HEK293 (cell line): ENCODE measurements around the gene SAE1.

ENCODE experiments used
- CTCF ChIA-PET: fragments of 350-600 bp; formaldehyde crosslinking; extraction: SDS; loops from one replicate; lab custom pipeline; 2021; ENCODE audit warnings: antibody characterized with exemption; lab: Yijun Ruan, JAX
- POLR2A ChIA-PET: fragments of 300-600 bp; formaldehyde crosslinking; extraction: SDS; loops from one replicate; lab custom pipeline; 2020; ENCODE audit warnings: antibody characterized with exemption, inconsistent platforms; lab: Yijun Ruan, JAX
- H3K27ac ChIP-seq: fragments of 200-500 bp; sonication (Bioruptor generic); 2 replicates; pipeline ENCODE4 v1.5.1; 2014; ENCODE audit warnings: low read depth, low read length, control low read depth, inconsistent platforms; ENCODE audit errors: extremely low read depth
- H3K36me3 ChIP-seq, 2 experiments: fragments of 200-500 bp in 1 of 2; sonication (Bioruptor generic) in 1 of 2; 1 replicate in 1 of 2; 2 replicates in 1 of 2; pipeline ENCODE4 v1.5.1; 2014 to 2017; ENCODE audit warnings: inconsistent platforms in 2 of 2, low read length in 2 of 2; ENCODE audit not compliant: control insufficient read depth in 2 of 2, insufficient read depth in 1 of 2
- H3K4me1 ChIP-seq: fragments of 200-500 bp; sonication (Bioruptor generic); 2 replicates; pipeline ENCODE4 v1.5.1; 2014; ENCODE audit warnings: mild to moderate bottlenecking, low read length, inconsistent platforms; ENCODE audit not compliant: control insufficient read depth, insufficient read depth
- H3K4me3 ChIP-seq: 2 replicates; pipeline ENCODE4 v1.5.1; 2011; ENCODE audit warnings: low read depth, mild to moderate bottlenecking, control low read depth, low read length, moderate library complexity
- H3K9me3 ChIP-seq: fragments of 200-500 bp; sonication (Bioruptor generic); 2 replicates; pipeline ENCODE4 v1.5.1; 2014; ENCODE audit warnings: low read depth, low read length, inconsistent platforms; ENCODE audit not compliant: control insufficient read depth, insufficient read depth
- AEBP2 ChIP-seq: fragments of 450-650 bp; formaldehyde crosslinking; IDR thresholded peaks from 2 replicates; pipeline ENCODE4 v1.5.1; 2016; ENCODE audit warnings: missing biosample characterization, missing genetic modification characterization, borderline replicate concordance
- KLF10 ChIP-seq: fragments of 450-650 bp; IDR thresholded peaks from 2 replicates; pipeline ENCODE4 v1.5.1; 2018; ENCODE audit warnings: missing biosample characterization, mild to moderate bottlenecking, missing genetic modification characterization
- KLF16 ChIP-seq: fragments of 450-650 bp; formaldehyde crosslinking; IDR thresholded peaks from 2 replicates; pipeline ENCODE4 v1.5.1; 2017; ENCODE audit warnings: missing biosample characterization, missing genetic modification characterization
- PRDM6 ChIP-seq: fragments of 450-650 bp; formaldehyde crosslinking; IDR thresholded peaks from 2 replicates; pipeline ENCODE4 v1.5.1; 2017; ENCODE audit warnings: missing biosample characterization, missing genetic modification characterization
- SP7 ChIP-seq: fragments of 450-650 bp; formaldehyde crosslinking; IDR thresholded peaks from 2 replicates; pipeline ENCODE4 v1.5.1; 2016; ENCODE audit warnings: missing biosample characterization, missing genetic modification characterization
- TCF7L2 ChIP-seq: IDR thresholded peaks from 2 replicates; pipeline ENCODE4 v1.6.1; 2011; ENCODE audit warnings: low read depth, mild to moderate bottlenecking, inconsistent platforms, low read length, moderate library complexity, borderline replicate concordance
- ZBTB17 ChIP-seq: fragments of 450-650 bp; formaldehyde crosslinking; IDR thresholded peaks from 2 replicates; pipeline ENCODE4 v1.5.1; 2016; ENCODE audit warnings: missing biosample characterization, missing genetic modification characterization
- ZBTB20 ChIP-seq: fragments of 450-650 bp; formaldehyde crosslinking; IDR thresholded peaks from 2 replicates; pipeline ENCODE4 v1.5.1; 2016; ENCODE audit warnings: missing biosample characterization, missing genetic modification characterization
- ZBTB48 ChIP-seq: fragments of 450-650 bp; formaldehyde crosslinking; IDR thresholded peaks from 2 replicates; pipeline ENCODE4 v1.5.1; 2016; ENCODE audit warnings: missing biosample characterization, missing genetic modification characterization
- ZBTB49 ChIP-seq: fragments of 450-650 bp; formaldehyde crosslinking; IDR thresholded peaks from 2 replicates; pipeline ENCODE4 v1.5.1; 2016; ENCODE audit warnings: missing biosample characterization, missing genetic modification characterization, low read depth
- ZNF140 ChIP-seq: fragments of 450-650 bp; formaldehyde crosslinking; IDR thresholded peaks from 2 replicates; pipeline ENCODE4 v1.5.1; 2016; ENCODE audit warnings: missing biosample characterization, missing genetic modification characterization
- ZNF16 ChIP-seq: fragments of 450-650 bp; formaldehyde crosslinking; IDR thresholded peaks from 2 replicates; pipeline ENCODE4 v1.5.1; 2016; ENCODE audit warnings: low read depth, missing biosample characterization, missing genetic modification characterization
- ZNF239 ChIP-seq: fragments of 450-650 bp; formaldehyde crosslinking; IDR thresholded peaks from 2 replicates; pipeline ENCODE4 v1.5.1; 2016; ENCODE audit warnings: missing biosample characterization, missing genetic modification characterization
- ZNF280D ChIP-seq: fragments of 450-650 bp; formaldehyde crosslinking; IDR thresholded peaks from 2 replicates; pipeline ENCODE4 v1.5.1; 2016; ENCODE audit warnings: missing biosample characterization, missing genetic modification characterization
- ZNF292 ChIP-seq: fragments of 450-650 bp; formaldehyde crosslinking; IDR thresholded peaks from 2 replicates; pipeline ENCODE4 v1.5.1; 2016; ENCODE audit warnings: low read depth, missing biosample characterization, missing genetic modification characterization, borderline replicate concordance
- ZNF335 ChIP-seq: fragments of 450-650 bp; formaldehyde crosslinking; conservative IDR thresholded peaks from 2 replicates; pipeline ENCODE4 v1.5.1; 2016; ENCODE audit warnings: missing biosample characterization, missing genetic modification characterization
- ZNF426 ChIP-seq: fragments of 450-650 bp; formaldehyde crosslinking; IDR thresholded peaks from 2 replicates; pipeline ENCODE4 v1.5.1; 2017; ENCODE audit warnings: missing biosample characterization, missing genetic modification characterization, mild to moderate bottlenecking, inconsistent platforms, moderate library complexity
- ZNF518A ChIP-seq: fragments of 450-650 bp; formaldehyde crosslinking; conservative IDR thresholded peaks from 2 replicates; pipeline ENCODE4 v1.5.1; 2016; ENCODE audit warnings: low read depth, missing biosample characterization, missing genetic modification characterization
- ZNF624 ChIP-seq: fragments of 450-650 bp; formaldehyde crosslinking; IDR thresholded peaks from 2 replicates; pipeline ENCODE4 v1.5.1; 2017; ENCODE audit warnings: missing biosample characterization, missing genetic modification characterization
- ZNF660 ChIP-seq: fragments of 450-650 bp; IDR thresholded peaks from 2 replicates; pipeline ENCODE4 v1.5.1; 2018; ENCODE audit warnings: missing biosample characterization, mild to moderate bottlenecking, missing genetic modification characterization
- ZNF776 ChIP-seq: fragments of 450-650 bp; formaldehyde crosslinking; IDR thresholded peaks from 2 replicates; pipeline ENCODE4 v1.5.0; 2017; ENCODE audit warnings: missing biosample characterization, missing genetic modification characterization, borderline replicate concordance

SAE1 gene

GRCh38 chr19:47232422-47233211 lies 102.0 kb downstream of the SAE1 start:
- Histone ChIP-seq H3K27ac (peak overlapping the region; percentile 43; the same call in 1 of the 2 replicates), H3K9me3 (no peaks in the 10 kb centered on the region), H3K36me3 (no peaks in the 10 kb centered on the region), H3K4me1 (peaks cover 14% of the 10 kb centered on the region), H3K4me3 (peak overlapping the region; percentile 1)
- ChIA-PET CTCF (interaction anchor here (0.6 to 2.4 kb wide), 6 partner anchors 12 to 116 kb away, joined by 3 to 34 read pairs (median 11); no protein-coding TSS in a partner anchor), POLR2A (interaction anchor here (0.5 to 1.2 kb wide), 5 partner anchors 10 to 516 kb away, joined by 3 to 5 read pairs (median 3); partner anchors contain the start of gene PRKD2)
- no peak for TF ChIP-seq ZNF660
- TF ChIP-seq ZNF280D (tag by site-specific recombination) = no peak
- no peak for TF ChIP-seq ZNF518A (tag by site-specific recombination)
- TF ChIP-seq ZBTB20 (tag by site-specific recombination) = peak; percentile 47
- peak; percentile 5; the same call in 1 of the 2 replicates for TF ChIP-seq ZNF335 (tag by site-specific recombination)
- TF ChIP-seq KLF16 (tag by site-specific recombination) = peak; percentile 54; the same call in 1 of the 2 replicates
- peak; percentile 33; the same call in 1 of the 2 replicates for TF ChIP-seq ZBTB48 (tag by site-specific recombination)
- TF ChIP-seq ZNF292 (tag by site-specific recombination) = no peak
- TF ChIP-seq ZNF16 (tag by site-specific recombination) = no peak
- no peak for TF ChIP-seq ZNF776 (tag by site-specific recombination)
- no peak for TF ChIP-seq ZBTB49 (tag by site-specific recombination)
- no peak for TF ChIP-seq TCF7L2
- peak; percentile 84 for TF ChIP-seq ZBTB17
- no peak for TF ChIP-seq ZNF239 (tag by site-specific recombination)
- peak; percentile 69 for TF ChIP-seq SP7 (tag by site-specific recombination)
- no peak for TF ChIP-seq ZNF624 (tag by site-specific recombination)
- no peak for TF ChIP-seq KLF10 (tag by site-specific recombination)
- TF ChIP-seq ZNF140 (tag by site-specific recombination) = no peak
- TF ChIP-seq ZNF426 = no peak
- no peak for TF ChIP-seq AEBP2 (tag by site-specific recombination)
- TF ChIP-seq PRDM6 (tag by site-specific recombination) = no peak
